Measurements from ENCODE around the gene GNAI1.

GRCh38 chr7:80272560-80273239 is 138.1 kb downstream of the GNAI1 start:
- TF ChIP-seq, protein P1, sequence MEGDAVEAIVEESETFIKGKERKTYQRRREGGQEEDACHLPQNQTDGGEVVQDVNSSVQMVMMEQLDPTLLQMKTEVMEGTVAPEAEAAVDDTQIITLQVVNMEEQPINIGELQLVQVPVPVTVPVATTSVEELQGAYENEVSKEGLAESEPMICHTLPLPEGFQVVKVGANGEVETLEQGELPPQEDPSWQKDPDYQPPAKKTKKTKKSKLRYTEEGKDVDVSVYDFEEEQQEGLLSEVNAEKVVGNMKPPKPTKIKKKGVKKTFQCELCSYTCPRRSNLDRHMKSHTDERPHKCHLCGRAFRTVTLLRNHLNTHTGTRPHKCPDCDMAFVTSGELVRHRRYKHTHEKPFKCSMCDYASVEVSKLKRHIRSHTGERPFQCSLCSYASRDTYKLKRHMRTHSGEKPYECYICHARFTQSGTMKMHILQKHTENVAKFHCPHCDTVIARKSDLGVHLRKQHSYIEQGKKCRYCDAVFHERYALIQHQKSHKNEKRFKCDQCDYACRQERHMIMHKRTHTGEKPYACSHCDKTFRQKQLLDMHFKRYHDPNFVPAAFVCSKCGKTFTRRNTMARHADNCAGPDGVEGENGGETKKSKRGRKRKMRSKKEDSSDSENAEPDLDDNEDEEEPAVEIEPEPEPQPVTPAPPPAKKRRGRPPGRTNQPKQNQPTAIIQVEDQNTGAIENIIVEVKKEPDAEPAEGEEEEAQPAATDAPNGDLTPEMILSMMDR (IDR thresholded peaks at IDR 0.05; ENCODE audit: borderline replicate concordance, extremely low read depth, low read length, poor library complexity, severe bottlenecking) = no peak
- no peak for TF ChIP-seq EZH2 (IDR thresholded peaks at IDR 0.05; ENCODE audit: borderline replicate concordance, low read depth, low read length, severe bottlenecking)
